GM19351 (cell line): ENCODE data around the gene CEP162.
"Not testable (repeated sequence)": the region's sequence is repeated elsewhere in the genome, so short reads cannot be mapped to it uniquely, and the experiment has no call there.

ENCODE experiments used
- ATAC-seq: cut with Tn5 transposase; IDR thresholded peaks from one replicate; pipeline ENCODE4 v1.9.1; 2021; ENCODE audit warnings: mild to moderate bottlenecking, moderate library complexity; ENCODE audit not compliant: unreplicated experiment

The CEP162 gene, protein sequence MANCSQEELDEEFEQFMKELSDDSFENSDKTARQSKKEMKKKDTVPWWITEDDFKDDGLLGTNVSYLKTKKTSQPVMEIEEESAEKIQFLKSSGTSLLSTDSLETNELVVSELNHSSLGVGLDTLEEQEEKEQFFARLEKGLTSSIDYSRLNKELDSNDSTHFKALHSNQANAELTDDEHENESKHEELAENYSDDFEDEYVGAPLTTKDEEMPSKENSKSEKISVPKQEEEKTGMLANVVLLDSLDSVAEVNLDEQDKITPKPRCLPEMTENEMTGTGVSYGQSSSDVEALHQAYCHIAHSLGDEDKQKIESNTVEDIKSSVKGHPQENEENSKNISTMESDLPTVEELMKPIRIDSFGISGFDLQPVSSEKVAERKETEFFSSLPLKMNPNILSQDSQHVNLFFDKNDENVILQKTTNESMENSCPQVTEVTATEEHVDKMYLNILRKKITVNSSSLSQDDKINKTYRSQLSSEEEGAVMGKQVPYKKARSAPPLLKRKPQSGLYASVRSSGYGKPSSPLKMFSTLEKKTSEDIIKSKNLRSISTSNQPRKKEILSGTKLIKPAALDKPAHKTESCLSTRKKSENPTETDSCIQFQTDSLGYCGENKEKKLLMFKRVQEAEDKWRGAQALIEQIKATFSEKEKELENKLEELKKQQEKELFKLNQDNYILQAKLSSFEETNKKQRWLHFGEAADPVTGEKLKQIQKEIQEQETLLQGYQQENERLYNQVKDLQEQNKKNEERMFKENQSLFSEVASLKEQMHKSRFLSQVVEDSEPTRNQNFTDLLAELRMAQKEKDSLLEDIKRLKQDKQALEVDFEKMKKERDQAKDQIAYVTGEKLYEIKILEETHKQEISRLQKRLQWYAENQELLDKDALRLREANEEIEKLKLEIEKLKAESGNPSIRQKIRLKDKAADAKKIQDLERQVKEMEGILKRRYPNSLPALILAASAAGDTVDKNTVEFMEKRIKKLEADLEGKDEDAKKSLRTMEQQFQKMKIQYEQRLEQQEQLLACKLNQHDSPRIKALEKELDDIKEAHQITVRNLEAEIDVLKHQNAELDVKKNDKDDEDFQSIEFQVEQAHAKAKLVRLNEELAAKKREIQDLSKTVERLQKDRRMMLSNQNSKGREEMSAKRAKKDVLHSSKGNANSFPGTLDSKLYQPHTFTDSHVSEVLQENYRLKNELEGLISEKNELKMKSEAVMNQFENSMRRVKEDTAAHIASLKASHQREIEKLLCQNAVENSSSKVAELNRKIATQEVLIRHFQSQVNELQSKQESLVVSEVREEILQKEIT (N-terminal part only)

GRCh38 chr6:84227434-84228197 is at the start of gene CEP162:
CEP162 (minus strand) TSS chr6:84227643; CDS start chr6:84226393, 1,250 bp downstream.
- ATAC-seq, result peak; percentile 97

- ATAC-seq, result no peak
These were observed 47.4 kb upstream of the CEP162 start for GRCh38 chr6:84274856-84275255.

- no peak for ATAC-seq
These were observed 45.8 kb upstream of the CEP162 start for GRCh38 chr6:84273048-84273809.

GRCh38 chr6:84272298-84272697 is 44.9 kb upstream of the CEP162 start:
- no peak for ATAC-seq

DNA sequence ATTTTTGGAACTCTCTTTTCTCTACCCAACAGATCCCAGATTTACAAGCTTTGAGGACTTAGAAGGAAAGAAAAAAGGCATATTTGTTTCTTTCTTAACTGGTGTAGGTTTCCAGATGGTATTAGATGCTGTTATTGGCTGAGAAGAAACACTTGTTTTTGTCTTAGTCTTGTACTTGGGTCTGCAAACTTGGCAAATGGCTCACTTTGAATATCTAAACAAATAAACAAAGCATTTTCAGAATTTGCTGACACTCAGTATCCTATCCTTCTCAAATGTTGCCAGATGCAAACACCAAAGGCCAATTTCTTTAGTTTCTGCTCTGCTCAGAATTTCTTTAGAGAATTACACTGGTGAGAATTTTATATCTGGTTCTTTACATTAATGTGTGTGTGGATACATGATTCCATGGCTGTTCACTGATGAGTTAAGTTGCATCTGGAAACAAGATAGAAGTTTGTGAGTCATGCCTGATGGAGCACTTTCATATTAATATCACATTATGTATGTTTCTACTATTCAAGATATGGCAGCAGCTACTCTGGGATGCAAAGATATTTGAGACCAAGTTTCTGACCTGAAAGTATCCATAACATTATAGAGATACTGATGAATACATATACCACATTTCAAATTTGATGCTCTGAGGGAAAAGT is 43.7 kb upstream of the CEP162 start:
- ATAC-seq, result no peak

DNA sequence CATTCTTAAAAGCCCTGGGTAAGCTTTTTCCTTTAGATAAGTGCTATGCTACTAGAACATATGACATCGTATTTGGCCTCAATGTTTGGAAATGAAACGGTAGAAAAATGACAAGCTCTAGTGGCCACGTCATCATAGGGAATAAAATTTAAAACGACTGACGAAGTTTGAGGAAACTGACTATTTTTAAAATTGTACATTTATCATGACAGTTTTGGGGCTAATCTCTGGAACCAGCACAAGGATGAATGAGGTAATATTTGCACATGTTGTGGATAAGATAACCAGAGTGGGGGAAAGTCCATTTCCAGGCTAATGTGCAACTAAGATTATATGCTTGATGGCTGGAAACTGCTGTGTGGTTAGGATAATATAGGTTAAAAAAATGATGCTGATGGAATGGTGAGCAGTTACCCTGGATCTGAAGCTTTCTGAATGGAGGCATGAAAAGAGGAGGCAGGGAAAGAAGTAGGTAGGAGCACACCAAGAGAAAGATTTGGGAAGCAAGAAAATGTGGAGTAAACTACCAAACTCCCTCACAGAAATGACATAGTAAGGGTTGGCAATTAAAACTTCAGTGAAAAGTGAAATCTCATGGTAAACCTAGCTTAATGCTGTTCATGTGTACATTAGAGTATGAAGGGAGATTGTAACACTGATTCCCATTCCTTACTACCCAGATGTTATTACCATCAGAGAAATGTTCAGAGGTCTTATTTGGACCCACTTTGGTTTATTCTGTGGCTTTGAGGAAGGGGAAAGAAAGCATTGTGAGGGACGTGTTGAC is 42.7 kb upstream of the CEP162 start:
- no peak for ATAC-seq

- ATAC-seq, result no peak
These were observed 41.3 kb upstream of the CEP162 start for GRCh38 chr6:84268781-84269180.

DNA sequence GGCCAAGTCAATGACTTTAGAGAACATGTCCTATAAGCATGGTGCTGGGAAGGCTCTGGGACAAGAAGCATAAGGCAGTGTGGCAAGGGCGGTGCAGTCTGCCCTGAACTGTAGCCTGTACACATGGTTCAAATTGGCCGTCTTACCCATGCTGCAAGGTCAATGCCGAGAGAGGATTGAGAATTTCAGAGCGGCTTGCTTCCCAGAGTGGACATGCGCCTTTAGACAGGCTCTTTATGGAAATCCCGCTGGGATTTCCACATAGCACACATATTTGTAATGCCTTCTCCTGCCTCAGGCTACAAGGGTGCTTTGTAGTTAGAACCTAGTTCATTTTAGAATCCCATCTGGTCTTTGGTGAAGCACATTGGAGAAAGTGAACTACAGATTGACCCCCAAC is 36.1 kb upstream of the CEP162 start:
- no peak for ATAC-seq

DNA sequence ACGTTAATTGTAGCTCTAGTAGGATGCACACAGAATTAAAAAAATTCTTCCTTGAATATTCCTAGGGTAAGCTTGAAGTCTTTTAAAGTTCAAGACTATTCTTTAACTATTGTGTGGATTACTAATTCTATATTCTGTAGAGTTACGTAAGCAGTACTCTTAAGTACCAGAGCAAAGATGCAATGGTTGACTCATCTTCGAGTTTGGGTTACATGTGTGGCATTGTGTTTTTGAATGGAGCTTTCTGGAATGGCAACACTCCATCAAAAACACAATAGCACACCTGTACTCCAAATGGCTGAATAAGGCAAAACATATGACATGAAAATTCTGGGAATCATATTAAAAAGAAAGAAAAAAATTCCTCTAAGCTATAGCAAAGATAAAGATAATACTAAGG is 33.5 kb upstream of the CEP162 start:
- ATAC-seq, result no peak

DNA sequence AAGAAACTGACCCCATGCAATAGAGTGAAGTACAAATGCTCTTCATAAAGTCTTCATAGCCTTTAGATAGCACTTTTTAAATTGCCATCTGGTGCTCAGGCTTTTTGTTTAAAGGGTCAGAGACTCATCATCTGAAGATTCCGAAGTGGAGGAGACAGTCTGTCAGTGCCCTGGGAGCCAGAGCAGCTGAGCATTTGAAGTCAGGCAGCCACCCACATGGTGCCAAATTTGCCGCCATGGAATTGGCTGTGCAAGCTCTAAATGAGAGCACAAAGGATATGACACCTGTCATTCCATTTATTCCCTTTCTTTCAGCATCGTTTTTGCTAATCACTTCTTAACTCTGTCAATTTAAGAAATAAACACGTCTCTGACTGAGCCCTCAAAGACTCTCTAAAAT is 32.8 kb upstream of the CEP162 start:
- ATAC-seq, result no peak

DNA sequence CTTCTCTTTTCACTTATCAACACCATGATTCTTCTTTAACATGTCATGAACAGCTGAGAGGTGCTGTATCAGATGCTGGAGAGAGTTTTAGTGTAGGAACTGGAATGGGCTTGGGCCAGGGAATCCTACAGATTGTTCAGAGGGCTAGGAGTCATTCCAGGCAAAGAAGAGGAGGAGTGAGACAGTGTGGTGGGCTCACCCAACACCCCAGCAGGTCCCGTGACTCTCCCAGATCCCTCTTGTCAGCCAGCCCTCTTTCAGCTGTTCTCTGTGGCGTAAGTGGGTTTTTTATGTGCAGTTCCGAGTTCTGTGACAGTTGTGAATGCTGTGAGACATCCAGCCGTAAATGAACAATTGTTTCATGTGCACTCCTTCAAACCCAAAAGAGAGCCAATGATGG is 31.4 kb upstream of the CEP162 start:
- ATAC-seq, result no peak

DNA sequence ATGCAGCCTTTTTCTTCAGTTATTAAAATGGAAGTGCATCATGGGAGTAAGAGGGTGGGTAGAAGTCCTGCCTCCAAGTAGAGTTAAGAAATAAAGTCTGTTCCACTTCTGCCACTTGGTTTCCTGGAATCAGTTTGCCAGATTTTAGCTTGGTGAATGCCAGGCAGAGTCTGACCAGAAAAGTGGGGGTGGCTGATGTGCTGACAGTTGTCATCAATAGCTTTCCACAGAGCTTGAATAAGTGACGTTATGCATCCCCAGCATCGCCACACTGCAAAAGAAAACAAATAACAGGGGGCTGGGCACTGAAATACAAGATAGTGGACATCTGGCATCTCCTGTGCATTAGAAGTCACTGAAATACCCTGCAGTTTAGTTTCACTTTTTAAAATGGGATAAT is 30.8 kb upstream of the CEP162 start:
- no peak for ATAC-seq

DNA sequence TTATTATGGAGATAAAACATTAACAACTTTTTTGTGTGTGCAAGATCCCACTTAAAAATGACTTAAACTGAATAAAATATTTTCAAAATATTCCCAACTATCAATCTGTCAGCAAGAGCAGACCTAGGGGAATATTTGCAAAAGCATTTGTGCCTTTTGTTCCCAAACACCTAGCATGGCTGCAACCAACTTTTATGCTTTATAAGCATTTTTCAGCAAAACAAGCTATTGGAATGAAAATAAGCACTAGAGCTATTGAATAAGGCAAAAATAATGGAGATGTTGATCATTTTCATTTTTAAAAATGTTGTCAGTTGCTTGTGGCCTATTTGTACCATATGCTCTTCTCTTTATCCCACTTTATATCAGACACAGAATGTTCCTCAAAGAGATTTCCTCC is 28.2 kb upstream of the CEP162 start:
- no peak for ATAC-seq

DNA sequence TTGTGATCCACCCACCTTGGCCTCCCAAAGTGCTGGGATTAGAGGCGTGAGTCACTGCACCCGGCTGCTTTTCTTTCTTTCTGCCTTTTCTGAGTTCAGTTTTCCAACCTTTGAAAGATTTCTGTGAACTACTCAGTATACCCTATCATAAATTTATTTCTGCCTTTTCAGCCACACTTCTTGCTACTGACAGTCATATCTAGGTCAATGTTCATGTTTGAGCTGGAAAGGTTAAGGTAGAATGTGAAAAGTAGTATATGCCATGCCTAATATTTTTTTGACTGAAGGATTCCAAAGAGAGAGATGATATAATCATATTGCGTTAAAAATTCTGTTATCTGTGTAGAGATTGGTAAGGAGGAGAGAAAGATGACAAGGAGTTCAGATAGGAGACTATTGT is 25.9 kb upstream of the CEP162 start:
- ATAC-seq, result no peak

GRCh38 chr6:84251891-84252539 is 24.6 kb upstream of the CEP162 start:
- ATAC-seq, result no peak

- no peak for ATAC-seq
These were observed 22.3 kb upstream of the CEP162 start for GRCh38 chr6:84249724-84250123.

DNA sequence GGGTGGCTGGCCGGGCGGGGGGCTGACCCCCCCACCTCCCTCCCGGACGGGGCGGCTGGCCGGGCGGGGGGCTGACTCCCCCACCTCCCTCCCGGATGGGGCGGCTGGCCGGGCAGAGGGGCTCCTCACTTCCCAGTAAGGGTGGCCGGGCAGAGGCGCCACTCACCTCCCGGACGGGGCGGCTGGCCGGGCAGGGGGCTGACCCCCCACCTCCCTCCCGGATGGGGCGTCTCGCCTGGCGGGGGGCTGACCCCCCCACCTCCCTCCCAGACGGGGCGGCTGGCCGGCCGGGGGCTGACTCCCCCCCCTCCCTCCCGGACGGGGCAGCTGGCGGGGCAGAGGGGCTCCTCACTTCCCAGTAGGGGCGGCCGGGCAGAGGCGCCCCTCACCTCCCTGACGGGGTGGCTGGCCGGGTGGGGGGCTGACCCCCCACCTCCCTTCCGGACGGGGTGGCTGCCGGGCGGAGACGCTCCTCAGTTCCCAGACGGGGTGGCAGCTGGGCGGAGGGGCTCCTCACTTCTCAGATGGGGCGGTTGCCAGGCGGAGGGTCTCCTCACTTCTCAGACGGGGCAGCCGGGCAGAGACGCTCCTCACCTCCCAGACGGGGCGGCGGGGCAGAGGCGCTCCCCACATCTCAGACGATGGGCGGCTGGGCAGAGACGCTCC is 17.1 kb upstream of the CEP162 start:
- not testable (repeated sequence) for ATAC-seq
